ENCODE measurements around the gene NOS2.

DNA sequence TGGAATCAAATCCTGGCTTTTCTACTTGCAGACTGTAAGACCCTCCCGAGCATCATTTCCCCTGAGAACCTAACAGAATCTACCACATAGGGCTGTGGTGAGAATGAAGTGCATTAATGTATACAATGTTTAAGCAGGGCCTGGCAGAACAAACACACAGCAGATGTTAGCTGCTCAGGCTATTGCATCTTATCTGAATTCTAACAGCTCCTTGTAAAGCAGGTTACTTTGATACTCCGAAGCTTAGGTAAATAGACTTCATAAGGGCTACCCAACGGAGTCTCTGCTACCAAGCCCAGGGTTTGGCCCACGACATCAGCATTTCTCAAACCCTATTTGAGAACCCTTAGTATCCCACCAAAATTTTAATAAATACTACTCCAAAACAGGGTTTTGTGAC is 24.4 kb upstream of the NOS2 start:
- TF ChIP-seq, protein P1, sequence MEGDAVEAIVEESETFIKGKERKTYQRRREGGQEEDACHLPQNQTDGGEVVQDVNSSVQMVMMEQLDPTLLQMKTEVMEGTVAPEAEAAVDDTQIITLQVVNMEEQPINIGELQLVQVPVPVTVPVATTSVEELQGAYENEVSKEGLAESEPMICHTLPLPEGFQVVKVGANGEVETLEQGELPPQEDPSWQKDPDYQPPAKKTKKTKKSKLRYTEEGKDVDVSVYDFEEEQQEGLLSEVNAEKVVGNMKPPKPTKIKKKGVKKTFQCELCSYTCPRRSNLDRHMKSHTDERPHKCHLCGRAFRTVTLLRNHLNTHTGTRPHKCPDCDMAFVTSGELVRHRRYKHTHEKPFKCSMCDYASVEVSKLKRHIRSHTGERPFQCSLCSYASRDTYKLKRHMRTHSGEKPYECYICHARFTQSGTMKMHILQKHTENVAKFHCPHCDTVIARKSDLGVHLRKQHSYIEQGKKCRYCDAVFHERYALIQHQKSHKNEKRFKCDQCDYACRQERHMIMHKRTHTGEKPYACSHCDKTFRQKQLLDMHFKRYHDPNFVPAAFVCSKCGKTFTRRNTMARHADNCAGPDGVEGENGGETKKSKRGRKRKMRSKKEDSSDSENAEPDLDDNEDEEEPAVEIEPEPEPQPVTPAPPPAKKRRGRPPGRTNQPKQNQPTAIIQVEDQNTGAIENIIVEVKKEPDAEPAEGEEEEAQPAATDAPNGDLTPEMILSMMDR (IDR thresholded peaks at IDR 0.05; ENCODE audit: low read depth, low read length, poor library complexity, severe bottlenecking) = no peak
- no peak for TF ChIP-seq EZH2phosphoT487 (IDR thresholded peaks at IDR 0.05; ENCODE audit: borderline replicate concordance, low read length)
